Measurements from ENCODE around the gene CLCN5.
"Not testable (repeated sequence)": the region's sequence is repeated elsewhere in the genome, so short reads cannot be mapped to it uniquely, and the experiment has no call there.

DNA sequence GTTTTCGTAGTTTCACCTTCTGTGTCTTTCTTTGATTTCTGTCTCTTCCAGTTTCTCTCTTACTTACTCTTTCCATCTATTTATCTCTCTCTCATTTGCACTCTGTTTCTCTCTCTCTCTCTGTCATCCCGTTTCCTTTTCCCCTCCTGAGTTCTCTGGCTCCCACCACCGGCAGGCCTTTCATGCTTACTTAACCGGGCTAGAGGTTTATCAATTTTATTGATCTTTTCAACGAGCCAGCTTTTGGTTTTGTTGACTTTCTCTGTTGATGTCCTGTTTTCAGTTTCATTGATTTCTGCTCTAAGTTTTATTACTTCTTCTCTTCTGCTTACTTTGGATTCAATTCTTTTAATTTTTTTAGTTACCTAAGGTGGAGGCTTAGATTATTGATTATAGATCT is 103.2 kb downstream of the CLCN5 start:
- TF ChIP-seq, protein P1, sequence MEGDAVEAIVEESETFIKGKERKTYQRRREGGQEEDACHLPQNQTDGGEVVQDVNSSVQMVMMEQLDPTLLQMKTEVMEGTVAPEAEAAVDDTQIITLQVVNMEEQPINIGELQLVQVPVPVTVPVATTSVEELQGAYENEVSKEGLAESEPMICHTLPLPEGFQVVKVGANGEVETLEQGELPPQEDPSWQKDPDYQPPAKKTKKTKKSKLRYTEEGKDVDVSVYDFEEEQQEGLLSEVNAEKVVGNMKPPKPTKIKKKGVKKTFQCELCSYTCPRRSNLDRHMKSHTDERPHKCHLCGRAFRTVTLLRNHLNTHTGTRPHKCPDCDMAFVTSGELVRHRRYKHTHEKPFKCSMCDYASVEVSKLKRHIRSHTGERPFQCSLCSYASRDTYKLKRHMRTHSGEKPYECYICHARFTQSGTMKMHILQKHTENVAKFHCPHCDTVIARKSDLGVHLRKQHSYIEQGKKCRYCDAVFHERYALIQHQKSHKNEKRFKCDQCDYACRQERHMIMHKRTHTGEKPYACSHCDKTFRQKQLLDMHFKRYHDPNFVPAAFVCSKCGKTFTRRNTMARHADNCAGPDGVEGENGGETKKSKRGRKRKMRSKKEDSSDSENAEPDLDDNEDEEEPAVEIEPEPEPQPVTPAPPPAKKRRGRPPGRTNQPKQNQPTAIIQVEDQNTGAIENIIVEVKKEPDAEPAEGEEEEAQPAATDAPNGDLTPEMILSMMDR (IDR thresholded peaks at IDR 0.05), result not testable (repeated sequence)
- not testable (repeated sequence) for TF ChIP-seq POLR2A (IDR thresholded peaks at IDR 0.05)

All from right lobe of liver (tissue), 4 donors.